Stimulated activated CD4-positive, alpha-beta T cell treated with anti-CD3 and anti-CD28 coated beads, Interleukin-1b, Interleukin-23, amount 100 ng/mL, for 4 hours (primary cell): Measurements from ENCODE around the gene IL15.
"Not testable (repeated sequence)": the region's sequence is repeated elsewhere in the genome, so short reads cannot be mapped to it uniquely, and the experiment has no call there.

ENCODE experiments used
- DNase-seq, 2 donors: peaks; one replicate each; pipeline ENCODE4 v3.0.0-alpha.2; 2020; ENCODE audit warnings: low read depth in 2 of 2

The IL15 gene, protein sequence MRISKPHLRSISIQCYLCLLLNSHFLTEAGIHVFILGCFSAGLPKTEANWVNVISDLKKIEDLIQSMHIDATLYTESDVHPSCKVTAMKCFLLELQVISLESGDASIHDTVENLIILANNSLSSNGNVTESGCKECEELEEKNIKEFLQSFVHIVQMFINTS

DNA sequence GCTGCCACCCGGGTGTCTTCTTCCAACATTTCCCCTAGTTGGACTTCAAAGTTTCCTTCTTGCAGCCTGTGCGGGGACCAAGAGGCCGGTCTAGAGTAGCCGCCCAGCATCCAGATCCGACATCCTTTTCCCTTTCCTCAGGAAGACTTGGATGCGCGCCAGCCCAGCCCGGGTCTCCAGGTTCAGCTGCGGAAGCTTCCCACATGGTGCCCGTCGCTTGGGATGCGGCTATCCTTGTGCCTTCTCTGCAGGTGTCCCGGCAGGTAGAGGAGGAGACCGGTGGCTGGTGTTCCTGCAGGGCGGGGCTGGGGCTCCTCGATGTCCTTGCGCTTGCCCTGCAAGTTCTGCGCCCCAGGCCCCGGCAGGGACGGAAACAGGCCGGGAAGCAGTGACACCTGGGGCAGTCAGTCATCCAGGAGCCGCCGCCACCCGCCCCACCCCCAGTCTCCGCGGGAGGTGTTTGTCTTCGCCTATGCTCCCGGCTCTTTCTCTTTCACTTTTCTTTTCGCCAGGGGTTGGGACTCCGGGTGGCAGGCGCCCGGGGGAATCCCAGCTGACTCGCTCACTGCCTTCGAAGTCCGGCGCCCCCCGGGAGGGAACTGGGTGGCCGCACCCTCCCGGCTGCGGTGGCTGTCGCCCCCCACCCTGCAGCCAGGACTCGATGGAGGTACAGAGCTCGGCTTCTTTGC, at the start of gene IL15:
Gene IL15 (plus strand): TSS at position 502 of the 689 bp plus-strand sequence. CDS start 82,882 bp downstream, outside the sequence.
- peak; percentile 54 to 65 for DNase-seq

DNA sequence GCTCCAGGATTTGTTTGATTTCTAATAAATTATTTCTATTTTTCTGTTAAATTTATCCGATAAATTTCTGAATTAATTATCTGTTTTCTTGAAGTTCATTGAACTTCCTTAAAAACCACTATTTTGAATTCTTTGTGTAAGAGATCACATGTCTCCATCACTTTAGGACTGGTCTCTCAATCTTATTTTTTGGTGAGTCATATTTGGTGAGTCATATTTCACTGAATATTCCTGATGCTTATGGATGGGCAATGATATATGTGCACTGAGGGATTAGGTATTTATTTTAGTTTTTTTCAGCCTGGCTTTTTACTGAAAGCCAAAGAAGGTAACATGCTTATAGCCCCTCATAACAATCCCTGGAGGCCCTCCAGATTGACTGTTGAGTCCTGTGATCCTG, 48.5 kb upstream of the IL15 start:
- DNase-seq, result no peak

DNA sequence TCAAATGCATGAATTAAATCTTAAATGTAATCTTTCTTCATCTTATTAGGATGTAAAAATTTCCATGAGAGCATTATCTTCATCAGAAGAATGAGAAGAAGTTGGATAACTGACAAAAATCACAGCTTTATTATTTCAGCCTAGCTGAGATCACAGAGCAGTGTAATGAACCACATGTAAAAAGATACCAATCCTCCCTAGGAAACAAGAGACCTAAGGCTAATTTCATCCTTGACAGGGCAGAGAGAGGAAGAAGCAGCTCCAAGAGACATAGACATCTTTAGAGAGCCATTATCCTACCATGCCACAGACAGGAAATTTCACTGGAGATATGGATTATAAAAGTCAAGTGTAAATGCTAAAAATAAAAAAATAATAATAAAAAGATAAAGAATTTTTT, 40.9 kb upstream of the IL15 start:
- no peak for DNase-seq

DNA sequence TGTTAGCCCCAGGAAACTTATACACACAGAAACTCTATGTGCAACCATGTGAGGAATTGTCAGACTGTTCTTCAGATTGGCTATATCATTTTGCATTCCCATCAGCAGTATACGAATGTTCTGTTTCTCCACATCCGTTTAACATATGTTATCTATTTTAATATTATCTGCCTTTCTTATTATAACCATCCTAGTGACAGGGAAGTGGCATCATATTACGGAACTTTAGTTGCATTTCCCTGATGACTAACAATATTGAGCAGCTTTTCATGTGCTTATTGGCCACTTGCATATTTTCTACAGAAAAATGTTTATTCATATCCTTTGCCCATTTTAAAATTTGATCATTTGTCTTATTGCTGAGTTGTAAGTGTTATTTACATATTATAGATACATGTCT, 36.5 kb upstream of the IL15 start:
- no peak for DNase-seq

DNA sequence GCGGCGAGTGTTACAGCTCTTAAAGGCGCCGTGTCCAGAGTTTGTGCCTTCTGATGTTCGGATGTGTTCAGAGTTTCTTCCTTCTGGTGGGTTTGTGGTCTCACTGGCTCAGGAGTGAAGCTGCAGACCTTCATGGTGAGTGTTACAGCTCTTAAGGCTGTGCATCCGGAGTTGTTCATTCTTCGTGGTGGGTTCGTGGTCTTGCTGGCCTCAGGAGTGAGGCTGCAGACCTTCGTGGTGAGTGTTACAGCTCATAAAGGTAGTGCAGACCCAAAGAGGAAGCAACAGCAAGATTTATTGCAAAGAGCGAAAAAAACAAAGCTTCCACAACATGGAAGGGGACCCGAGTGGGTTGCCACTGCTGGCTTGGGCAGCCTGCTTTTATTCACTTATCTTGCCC, 31.7 kb upstream of the IL15 start:
- DNase-seq, result not testable (repeated sequence)

DNA sequence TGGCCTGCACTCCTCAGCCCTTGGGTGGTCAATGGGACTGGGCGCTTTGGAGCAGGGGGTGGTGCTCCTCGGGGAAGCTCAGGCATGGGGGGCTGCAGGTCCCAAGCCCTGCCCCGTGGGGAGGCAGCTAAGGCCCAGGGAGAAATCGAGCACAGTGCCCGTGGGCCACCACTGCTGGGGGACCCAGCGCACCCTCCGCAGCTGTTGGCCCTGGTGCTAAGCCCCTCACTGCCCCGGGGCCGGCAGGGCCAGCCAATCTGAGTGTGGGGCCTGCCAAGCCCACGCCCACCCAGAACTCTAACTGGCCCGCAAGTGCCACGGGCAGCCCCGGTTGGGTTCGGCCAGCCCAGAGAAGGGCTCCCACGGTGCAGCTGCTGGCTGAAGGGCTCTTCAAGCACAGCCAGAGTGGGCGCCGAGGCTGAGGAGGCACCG, 30.9 kb upstream of the IL15 start:
- DNase-seq, result no peak

DNA sequence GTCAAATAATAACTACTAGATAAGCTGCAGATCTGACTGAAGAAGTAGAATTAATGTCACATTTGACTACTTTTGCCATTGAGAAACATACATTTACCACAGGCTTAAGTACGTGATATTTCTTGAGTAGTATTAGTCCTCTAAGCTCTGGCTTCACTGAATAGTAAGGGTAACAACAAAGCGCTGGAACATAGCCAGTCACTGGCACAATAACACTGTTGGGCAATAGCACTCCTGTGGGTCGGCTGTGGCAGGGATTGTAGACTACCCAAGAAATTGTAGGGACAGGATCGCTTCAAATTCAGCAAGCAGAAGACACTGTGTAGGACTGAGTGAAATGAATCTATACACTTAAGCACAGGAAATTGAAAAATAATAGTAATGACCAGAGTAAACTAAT, 27.1 kb upstream of the IL15 start:
- no peak for DNase-seq

DNA sequence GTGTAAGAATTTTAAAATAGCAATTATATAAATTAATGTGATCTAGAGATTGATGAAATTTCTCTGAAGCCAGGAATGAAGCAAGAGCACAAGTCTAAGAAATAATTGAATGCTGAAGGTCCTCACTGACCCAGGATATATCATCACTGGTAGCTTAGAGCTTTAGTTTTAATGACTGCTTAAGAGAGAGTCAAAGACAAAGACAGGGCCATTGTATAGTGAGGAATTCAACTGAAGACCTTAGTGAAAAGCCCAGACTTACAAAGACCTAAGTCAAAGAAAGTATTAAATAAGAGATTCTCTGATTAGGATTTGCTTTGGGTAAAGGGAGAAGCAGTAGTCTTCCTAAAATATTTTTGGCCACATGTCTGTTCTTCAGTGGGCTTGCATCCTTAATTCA, 26.0 kb upstream of the IL15 start:
- DNase-seq, result no peak

DNA sequence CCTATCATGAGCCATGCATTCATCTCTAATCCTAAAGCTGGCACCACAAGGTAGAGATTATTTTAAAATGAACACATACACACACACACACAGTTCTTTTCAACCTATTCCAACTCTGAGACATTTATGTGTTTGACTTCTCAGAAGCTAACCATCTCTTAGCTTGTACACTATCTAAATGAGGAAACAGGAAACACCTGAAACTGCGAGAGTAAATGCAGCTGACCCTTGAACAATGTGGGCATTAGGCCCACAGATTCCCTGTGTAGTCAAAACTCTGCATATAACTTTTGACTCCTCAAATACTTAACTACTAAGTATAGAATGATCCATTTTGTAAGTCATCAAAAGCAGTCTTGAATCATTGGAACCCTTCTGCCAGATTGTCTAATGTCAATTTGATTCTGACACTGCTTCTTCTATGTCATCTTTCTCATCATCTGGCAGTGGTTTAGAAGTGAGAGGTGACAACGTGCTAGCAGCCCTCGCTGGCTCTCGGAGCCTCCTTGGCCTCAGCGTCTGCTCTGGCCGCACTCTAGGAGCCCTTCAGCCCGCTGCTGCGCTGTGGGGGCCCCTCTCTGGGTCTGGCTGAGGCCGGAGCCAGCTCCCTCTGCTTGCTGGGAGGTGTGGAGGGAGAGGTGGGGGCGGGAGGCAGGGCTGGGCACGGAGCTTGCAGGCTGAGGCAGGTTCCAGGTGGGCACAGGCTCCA, 21.4 kb upstream of the IL15 start:
- no peak for DNase-seq

DNA sequence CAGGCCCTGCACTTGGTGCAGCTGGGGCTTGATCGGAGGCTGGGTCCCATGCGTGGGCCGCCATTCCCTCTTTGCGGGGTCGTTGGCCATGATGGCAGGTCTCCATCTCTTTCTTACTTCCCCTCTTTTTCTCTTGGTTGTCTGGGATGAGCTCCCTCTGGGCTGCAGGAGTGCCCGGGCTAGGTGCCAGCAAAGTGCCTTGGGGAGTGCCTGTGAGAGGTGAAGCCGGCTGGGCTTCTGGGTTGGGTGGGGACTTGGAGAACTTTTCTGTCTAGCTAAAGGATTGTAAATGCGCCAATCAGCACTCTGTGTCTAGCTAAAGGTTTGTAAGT, 20.8 kb upstream of the IL15 start:
- not testable (repeated sequence) for DNase-seq

DNA sequence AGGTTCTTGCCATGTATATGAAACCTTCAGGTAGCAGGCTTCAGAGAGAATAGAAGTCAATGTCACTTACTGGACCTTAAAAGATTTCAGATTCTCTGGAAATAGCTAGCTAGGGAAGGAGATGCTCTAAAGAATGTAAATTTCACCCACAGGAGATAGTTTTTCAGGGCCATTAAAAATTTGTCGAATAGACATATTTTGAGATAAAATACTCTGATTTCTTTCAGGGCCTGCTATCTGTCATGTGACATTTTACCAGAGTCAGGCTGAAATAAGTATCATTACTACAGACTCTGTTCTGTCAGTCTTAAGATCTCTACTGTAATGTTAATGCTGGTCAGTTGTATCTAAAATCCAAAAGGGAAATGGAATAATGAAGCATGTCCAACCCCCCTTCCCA, 15.7 kb upstream of the IL15 start:
- no peak for DNase-seq

DNA sequence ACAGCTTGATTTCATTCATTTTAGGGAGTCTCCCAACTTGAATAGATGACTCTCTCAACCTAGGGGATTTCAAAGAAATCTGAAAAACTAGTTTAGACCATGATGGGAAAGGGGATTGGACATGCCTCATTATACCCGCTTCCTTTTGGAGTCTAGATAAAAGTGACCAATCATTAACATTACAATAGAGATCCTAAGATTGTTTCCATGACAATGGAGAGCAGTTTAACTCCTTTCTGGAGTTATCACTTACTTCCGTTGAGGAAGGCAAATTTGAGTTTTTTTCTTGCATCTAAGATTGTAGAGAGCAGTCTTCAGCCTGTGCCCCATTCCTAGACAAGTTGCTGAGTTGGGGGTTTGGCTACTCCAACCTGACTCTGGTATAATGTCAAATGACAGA, 11.4 kb upstream of the IL15 start:
- DNase-seq, result no peak

DNA sequence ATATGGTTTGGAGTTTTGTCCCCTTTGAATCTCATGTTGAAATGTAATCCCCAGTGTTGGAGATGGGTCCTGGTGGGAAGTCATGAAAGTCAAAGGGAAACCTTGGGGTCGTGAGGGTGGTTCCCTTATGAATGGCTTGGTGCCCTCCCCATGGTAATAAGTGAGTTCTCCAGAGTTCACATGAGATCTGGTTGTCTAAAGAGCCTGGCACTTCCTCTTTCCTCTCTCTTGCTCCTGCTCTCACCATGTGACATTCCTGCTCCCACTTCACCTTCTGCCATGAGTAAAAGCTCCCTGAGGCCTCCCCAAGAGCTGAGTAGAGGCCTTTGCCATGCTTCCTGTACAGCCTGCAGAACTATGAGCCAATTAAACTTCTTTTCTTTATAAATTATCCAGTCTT, 5.5 kb upstream of the IL15 start:
- no peak for DNase-seq

DNA sequence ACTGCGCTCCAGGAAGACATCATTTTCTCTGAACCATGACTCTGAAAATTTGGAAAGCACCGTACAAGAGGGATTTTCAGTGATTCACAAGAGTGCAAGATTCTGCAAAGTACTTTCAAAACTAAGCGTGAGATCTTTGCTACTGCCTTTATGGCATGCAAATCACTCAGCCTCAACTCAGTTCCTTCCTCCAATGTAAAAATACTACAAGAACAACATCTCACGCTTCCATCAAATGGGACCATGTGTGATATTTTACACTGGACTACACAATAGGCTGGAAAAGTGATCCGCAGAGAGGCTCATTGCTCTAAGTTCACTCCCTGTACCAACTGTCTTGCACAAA, 674 bp upstream of the IL15 start:
- DNase-seq, result no peak

DNA sequence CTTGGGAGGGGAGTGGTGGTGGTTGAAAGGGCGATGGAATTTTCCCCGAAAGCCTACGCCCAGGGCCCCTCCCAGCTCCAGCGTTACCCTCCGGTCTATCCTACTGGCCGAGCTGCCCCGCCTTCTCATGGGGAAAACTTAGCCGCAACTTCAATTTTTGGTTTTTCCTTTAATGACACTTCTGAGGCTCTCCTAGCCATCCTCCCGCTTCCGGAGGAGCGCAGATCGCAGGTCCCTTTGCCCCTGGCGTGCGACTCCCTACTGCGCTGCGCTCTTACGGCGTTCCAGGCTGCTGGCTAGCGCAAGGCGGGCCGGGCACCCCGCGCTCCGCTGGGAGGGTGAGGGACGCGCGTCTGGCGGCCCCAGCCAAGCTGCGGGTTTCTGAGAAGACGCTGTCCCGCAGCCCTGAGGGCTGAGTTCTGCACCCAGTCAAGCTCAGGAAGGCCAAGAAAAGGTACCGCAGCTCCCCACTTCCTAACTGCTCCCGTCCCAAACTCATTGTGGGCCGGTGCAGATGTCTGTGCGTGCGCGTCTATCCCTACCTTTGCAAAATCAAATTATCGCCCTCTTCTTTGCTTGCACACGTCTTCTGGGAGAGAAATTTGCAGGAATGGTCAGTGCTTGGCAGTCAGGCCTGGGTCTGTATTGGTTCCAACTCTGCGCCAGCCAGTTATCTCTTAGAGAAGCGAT, 533 bp downstream of the IL15 start:
- peak in 1 of 2 donors; percentile 12 for DNase-seq

DNA sequence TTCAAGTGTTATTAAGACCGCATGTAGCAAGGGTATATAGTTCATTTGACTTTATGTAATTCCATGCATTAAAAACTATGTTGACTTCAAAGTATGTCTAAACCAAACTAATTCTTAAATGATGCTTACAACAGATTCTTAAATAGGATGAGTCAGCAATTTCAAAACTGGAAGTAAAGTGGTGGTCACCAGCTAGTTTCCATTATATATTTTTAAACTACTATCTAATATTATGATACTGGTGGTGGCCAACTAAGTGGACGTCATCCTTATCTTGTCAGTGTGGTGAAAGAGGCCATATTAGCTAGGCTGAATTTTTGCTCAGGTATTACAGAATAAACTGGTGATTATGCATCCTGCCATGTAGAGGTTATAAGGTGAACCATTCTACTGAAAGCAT, 1.2 kb downstream of the IL15 start:
- DNase-seq, result no peak

DNA sequence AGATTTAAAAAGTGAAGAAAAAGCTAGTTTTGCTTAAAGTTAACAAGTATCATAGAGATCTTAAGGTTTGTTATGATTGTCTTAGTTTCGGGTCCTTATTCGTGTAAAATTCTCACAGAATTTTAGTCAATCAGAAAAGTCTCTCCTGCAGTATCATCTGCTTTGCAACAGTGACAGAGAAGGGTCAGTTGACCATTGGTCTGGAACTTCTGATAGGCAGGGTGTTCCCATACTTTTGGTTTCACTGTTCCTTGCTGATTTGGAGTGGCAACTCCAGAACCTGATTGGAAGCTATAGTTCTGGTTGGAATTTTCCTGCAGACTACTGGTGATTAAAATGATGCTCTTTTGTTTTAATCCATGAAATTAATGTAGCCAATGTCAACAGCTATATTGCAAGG, 1.8 kb downstream of the IL15 start:
- no peak for DNase-seq

DNA sequence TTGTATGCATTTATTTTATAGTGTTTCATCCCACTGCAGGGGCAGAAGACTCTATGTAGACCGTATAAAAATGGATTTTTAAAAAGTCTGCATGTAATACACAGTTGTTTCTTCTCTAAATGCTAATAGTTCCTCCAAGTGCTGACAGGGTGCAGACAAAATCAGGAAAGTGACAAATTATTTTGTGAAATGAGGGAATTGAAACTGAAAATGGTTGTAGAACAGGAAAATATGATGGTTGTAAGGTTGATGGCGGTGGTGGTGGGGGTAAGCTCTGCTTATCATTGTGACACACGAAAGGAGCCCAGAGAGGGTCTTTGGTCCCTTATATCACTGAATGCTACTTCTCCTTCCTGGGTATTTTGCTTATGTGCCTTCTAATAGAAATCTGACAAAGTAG, 4.3 kb downstream of the IL15 start:
- no peak for DNase-seq

DNA sequence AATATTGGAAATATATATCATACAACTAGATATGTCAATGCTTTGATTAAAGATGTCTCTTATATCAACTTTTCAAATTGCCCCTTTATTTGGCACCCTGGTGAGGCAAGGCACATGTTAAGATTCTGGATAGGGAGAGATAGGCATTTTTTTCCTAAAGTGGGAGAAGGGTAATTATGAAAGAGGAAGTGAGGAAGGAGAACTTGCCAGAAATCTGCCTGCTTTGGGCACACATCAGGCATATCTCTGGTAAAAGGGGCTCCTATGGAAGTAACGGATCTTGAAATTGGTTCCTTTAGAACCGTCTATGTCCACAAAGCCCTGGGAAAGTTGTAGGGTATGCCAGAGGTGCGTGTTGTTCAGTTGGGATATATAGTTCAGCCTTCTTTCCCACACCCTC, 5.7 kb downstream of the IL15 start:
- DNase-seq, result no peak

DNA sequence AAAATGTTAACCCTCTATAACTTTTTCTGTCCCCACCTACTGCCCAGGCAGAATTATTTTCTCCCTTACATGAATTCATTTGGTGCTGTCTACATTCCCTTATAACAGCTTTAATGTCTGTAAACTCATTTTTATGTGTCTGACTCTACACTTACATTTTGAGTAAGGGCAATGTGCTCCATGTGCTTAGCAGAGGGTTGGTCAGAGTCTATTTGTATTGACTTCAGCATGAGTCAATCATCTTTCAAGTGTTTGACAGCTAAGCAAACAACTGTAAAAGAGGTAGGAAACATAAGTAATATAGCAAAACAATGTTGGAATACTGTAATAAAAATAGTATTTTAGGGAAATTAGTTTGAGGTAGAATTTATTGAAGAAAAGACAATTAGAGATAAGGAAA, 6.3 kb downstream of the IL15 start:
- DNase-seq, result no peak

DNA sequence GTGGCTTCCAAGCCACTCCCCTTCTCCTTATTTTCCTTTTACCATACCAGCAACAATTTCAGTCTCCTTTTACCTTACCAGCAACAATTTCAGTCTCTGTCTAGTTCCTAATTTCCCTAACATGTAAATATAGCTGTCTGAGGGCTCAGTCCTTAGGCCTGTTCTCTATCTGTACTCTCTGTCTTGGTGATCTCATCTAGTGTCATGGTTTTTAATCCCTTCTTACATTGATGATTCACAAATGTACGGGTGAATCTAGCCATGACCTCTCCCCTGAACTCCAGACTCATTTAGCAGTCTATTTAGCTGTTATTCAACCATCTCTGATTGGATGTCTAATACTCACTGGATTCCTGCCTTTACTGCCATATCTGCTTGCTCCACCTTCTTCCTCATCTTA, 7.2 kb downstream of the IL15 start:
- DNase-seq, result no peak

DNA sequence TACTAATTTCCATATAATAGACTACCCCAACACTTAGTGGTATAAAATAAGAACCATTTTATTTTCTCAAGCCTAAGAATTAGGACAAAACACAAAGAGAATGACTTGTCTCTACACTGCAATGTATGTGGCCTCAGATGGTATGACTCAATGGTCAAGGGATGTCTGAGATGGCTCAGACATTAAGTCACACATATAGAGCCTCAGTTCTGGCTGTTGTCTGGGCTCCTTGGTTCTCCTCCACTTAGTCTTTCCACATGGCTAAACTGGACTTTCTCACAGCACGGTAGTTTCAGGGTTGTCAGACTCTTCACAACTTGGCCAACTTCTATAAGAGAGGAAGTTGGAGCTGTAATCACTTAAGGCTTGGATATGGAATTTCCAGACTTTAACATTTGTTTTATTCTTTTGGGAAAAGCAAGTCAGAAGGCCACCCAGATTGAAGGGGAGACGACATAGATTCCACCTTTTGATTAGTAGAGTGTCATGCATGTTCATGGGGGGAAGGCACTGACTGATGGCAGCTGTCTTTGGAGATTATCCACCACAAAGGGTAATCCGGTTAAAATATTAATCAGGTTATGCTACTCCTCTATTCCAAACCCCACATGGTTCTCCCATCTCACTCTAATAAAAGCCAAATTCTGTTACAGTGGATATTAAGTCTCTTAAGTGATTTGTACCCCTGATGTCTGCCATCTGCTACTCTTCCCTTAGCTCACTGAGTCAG, 9.4 kb downstream of the IL15 start:
- DNase-seq, result no peak
